ENCODE measurements around the gene KRT12.
"Not testable (repeated sequence)": the region's sequence is repeated elsewhere in the genome, so short reads cannot be mapped to it uniquely, and the experiment has no call there.

Gene KRT12

DNA sequence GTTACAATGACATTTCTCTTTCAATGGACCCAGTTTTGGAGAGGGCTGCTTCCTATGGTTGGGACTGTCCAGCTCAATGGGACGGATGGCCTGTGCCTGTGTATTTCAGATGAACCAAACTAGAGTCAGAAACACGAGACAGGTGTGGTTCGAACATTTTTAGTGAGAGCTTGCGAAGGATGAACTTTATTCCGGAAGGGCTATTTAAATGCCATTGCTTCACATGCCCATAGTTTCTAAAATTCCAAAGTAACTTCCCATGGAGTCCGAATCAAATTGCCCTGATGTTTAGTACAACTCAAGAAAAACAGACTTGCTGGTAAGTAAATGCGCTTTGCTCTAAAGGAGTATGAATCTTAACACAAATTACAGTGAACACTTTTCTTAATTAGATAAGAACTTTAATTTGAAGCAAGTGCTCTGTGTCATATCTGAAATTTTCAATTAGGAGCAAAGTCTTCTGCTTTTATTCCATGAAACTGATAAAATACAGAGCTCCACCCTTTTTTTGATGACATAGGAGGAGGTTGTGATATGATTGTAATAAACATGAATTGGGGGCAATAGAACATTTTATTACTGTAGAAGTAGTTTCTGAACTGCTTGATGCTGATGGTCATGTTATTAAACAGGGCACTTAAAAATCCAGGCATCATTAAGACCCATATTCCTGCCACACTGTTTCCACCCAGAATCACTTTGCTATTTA, 16.8 kb upstream of the KRT12 start:
- no peak for DNase-seq

DNA sequence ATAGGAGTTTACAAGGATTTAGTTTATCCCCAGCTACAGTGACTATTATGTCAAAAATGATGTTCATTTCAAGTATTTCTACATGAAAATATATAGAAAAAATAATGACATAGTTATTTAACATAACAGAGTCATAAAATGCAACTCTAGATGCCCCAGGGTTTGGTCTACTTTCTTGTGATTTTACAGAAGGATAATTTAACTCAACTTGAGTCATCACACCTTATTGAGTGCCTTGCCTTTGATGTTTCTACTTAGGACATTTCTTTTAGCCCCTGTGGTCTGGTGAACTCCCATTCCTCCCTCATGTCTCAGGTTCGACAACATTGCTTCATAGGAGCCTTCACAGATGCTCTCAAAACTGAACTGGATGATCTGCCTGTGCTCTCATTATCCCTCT, 16.0 kb upstream of the KRT12 start:
- DNase-seq = no peak

DNA sequence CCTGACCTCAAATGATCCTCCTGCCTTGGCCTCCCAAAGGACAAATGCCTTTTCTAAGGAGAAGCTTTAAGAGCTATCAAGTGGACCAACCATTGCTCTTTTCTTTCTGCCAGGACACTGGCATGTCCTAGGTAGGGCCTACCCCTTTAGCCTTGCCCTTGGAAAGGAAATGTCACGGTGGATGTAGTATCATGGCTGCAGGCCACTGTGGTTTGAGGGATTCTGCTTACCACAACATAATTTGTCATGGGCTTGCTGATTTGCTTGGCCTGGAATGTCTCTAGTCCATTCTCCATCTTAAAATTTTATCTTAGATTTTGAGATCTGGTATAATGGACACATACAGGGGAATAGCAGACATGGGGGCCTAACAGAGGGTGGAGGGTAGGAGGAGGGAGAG, 12.0 kb upstream of the KRT12 start:
- no peak for DNase-seq

DNA sequence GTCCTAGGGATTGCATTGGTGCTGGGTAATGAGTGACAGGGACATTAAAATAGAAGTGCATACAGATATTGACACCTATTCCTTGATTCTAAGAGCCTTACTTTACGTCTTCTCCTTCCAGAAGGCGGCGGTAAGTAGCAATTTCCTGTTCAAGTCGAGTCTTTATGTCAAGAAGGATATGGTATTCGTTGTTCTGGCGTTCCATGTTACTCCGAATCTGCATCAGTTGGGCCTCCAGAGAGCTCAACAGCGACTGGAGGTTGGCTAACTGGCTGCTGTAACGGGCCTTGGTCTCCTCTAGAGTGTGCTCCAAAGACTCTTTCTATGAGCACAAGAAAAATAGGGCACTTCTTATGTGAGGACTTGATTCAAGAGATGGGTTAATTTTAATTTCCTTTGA, 11.0 kb upstream of the KRT12 start:
- no peak for DNase-seq

DNA sequence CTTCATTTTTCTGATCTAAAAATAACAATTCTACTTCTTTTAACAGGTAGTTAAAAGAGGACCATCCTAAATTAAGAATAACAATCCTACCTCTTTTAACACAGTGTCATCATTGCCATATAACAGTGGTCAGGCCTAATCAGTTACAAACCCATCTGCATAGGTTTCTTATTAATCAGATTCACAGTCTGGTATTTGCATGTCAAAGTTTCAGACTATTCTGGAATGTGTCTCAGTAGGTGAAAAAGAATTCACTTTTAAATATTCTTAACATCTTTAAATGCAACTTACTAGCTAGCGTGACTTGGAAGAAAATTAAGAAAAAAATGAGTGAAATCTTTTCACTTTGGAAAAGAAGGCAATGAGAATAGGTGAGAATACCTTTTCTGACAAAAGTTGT, 6.8 kb upstream of the KRT12 start:
- no peak for DNase-seq

DNA sequence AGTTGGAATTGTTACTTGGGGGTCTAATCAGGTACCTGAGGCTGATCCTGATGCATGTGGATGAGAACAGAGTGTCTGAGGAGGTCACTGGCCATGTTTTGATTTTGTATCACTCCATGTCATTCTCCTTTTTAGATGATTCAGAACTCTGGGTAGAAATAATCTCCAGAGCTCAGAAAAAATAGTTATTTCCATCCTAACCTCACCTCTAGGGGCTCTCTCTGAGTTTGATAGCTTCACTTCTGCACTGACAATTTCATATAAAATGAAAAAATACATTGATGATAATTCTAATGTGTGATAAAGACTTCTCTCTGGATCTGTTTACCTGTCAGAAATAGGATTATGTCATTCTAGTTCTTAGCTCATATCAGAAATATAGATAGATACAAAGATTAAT, 6.2 kb upstream of the KRT12 start:
- no peak for DNase-seq

DNA sequence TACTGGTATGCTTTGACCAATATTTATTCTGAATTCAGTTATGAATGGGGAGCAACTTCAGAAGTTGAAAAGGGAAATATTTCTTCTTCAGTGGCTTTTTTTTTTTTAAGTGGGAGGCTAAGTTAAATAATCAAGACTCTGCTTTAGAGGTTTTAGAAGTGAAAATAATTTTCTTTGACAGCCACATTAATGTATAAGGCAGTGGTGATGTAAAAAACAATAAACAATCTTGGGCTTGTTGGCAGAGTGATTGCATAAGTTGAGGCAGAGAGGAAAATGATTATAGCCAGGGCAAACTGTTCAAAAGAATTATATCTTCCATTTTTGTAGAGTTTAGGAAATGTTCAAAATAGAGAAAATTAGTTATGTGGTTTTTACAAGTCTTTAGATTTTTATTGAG, 5.4 kb upstream of the KRT12 start:
- no peak for DNase-seq

DNA sequence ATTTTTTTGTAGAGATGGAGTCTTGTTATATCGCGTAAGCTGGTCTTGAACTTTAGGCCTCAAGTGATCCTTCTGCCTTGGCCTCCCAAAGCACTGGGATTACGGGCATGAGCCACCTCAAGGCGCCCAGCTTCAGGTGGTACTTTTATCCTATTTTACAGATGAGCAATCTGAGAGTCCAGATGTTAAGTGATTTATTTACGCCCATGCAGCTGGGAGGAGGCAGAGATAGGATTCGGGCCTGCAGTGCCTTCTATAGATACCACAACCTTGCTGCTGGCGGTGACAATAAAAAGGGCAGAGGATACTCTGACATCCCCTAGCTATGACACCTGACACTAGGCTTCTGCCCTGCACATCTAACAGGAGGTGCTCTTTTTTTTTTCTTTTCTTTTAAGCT, 4.3 kb upstream of the KRT12 start:
- DNase-seq = no peak

DNA sequence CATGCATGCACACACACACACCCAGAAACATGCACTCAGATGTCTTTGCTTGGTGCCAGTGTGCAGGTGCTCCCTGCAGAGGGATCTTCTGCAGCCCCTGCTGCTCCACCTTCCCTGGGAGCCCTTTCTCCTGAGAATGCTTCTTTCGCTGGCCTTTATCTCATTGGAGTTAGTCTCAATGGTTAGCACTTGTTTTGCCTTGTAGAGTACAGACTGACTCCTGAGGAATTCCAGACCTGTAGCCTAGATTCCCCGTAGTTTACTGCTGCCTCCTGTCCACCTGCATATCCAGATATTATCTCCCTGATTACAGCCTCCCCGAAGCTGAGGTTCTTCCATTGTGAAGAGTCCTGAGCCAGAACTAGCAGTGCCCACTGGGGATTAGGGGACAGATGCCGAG, 3.1 kb upstream of the KRT12 start:
- no peak for DNase-seq

DNA sequence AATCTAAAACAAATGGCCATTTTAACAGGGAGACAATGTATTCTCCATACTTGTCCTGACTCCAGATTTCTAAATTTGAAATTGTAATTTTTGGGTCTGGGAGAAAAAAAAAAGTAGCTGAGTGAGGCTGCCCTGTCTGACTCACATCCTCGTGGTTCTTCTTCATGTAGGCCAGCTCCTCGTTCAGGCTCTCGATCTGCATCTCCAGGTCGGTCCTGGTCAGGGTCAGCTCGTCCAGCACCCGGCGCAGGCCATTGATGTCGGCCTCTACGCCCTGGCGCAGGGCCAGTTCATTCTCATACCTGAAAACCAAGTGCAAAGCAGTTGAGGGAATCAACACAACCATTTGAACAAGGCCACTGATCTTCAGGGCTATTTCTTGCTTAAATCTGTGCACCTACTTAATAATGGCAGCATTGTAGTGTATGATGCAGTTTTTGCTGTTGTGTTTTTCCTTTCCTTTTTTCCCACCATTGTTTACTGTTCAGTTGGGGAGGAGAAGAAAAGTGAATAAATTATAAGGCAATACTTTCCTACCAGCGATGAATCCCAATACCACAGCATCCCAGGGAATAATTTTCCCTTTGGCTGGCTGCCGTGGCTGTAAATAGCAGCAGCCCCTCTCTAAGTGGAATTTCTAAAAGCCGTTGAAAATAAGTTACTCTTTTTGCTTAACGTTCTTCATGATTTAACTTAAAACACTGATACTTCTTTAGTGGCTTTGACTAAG, 2.2 kb downstream of the KRT12 start:
- no peak for DNase-seq

DNA sequence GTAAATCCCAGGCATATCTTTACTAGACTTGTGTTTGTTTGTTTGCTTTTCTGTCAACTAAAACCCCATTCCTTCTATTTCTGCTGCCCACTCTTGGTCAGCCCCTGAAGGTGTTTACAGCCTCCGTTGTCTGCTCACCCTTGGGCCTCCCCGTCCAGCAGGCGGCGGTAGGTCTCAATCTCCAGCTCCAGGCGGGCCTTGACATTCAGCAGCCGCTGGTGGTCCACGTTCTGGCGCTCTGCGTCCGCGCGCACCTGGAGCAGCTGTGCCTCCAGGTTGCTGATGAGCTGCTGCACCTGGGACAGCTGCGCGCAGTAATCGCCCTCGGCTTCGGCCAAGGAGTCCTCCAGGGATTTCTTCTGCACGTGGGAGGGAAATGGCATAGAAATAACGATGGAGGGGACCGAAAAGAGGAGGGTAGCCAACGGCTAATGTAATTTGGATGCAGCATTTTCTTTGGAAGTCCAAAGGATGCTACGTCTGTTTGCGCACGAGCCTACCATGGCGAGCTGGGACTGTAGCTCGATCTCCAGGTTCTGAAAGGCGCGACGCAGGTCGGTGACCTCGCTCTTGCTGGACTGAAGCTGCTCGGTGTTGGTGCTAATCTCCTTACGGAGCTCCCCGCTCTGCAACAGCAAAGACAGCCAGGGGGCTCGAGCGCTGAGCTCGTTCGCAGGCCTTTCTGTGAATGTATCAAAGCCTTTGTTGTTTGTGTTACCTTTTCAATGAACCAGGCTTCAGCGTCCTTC, 3.9 kb downstream of the KRT12 start:
- no peak for DNase-seq

DNA sequence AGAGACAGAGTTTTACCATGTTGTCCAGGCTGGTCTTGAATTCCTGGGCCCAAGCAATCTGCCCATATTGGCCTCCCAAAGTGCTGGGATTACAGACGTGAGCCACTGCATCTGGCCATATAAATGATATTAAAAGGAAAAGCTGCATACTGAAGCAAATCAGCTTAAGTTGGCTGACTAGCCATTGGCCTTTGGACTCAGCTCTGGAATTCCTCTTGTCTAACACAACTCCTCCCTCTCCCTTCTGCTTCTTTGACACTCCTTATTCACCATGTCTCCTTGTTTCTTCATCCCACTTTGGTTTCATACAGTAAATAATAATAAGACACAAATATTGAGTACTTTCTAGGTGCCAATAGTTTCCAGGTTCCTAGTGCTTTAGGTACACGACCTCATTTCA, 7.5 kb downstream of the KRT12 start:
- no peak for DNase-seq

DNA sequence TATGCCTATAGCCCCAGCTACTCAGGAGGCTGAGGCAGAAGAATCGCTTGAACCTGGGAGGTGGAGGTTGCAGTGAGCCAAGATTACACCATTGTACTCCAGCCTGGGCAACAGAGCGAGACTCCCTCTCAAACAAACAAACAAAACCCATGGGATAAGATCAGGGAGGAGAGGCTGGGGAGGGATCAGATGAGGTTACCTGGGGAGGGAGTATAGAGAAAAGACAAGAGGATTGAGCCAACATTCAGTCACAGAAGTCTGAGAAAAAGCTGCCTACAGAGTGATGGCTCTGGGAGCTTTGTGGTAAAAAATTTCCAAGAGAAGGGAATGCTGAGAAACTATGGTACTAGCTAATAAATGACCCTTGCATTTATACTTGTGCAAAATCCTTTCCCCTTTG, 8.4 kb downstream of the KRT12 start:
- DNase-seq = not testable (repeated sequence)

DNA sequence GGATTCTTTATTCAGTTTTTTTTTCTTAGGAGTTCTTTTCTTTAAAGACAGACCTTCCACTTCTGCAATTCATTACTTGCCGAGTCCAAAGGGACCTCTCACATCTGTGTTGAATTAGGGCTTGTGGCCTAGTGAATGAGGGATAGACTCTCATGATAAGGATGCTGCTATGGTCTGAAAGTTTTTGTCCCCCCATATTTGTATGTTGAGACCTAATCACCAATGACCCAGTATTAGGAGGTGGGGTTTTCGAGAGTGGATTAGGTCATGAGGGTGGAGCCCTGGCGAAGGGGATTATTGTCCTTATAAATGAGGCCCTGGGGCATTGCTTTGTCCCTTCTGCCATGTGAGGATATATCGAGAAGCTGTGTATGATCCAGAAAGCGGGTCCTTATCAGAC, 9.5 kb downstream of the KRT12 start:
- no peak for DNase-seq

DNA sequence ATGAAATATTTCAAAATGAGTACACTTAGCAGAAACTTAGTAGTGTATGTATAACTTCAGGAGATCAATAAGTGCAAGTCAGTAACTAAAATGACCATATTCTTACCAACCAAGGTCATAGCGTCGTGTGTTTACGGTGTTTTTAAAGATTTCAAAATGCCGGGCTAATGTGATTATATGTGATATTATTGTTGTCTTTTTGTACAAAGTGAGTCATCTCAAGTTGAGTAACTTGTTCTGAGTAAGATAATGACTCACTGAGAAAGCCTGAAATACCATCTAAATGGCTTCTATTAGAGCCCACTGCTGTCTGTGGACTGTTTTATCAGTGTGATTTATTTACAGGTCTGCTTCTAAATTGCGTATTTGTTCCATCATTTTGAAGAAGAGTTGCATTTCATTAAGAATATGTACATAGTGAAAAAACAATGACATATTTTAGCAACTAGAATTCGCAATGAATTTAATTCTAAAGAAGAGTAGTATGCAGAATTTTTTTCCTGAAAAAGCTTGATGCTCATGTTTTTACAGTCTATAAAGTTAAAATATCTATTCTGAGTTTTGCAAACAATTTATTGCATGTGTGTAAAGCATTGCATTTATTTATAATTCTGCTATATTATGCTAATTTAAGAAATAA, 12.7 kb downstream of the KRT12 start:
- DNase-seq = peak; percentile 11

DNA sequence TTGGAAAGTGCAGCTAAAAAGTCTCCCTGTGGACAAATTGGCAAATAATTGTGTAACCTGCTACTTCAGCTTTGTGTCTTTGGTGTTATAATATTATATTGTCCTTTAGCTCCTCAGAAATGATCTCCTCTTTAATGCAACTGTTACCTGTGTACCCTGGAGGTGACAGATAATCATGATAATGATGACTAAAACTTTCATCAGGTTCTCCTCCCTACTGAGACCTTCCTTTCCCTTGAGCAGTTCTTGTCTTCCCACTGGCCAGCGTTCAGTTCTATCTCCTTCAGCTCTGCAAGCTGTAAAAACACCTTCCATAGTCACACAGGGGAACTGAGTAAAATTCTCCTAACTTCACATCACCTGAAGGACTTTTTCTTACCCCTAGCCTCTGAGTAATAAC, 14.7 kb downstream of the KRT12 start:
- no peak for DNase-seq

DNA sequence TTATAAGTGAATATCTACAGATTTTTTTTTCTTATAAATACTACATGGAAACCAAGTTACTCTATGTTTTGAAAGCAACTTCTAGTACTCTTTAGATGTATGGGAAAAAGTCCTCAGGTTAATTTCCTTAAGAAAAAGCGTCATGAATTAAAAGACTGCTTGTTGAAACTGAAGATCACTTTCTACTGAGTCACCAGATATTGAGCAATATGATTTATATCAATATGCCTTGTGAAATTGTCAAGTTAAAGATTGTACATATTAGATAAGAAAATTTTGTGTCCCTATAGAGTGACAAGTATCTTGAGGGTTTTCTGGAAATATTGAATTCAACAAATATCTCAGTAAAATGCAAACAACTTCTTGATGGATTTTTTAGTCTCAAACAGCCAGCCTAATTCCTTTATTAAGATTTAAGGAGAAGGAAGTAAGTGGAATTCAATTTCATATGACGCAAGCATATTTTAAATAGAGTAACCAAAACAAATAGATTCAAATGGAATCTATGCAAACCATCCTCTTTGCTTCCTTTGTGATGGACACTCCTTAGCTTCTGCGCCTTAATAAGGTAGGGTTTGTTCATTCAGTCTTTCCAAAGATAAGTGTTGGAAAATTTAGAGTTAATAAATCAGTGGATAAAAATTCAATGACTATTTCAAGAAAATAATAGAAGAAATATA, 16.6 kb downstream of the KRT12 start:
- no peak for DNase-seq

DNA sequence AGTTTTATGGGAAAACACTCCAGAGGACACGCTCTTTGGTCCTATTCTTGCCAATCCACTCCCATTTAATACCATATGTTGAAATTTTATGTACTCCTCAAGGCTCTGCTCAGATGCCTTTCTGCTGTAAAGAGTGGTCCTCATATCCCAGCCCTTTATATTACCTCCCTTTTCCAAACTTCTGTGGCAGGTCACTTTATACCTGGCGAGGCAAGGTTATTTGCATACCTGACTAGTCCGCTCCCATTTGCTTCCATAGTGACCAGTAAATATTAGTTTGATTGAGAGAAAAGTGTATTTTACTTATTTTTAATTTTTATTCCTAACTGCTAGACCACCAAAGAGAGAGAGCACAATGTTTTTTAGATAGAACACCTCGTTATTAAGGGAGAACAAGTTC, 17.3 kb downstream of the KRT12 start:
- no peak for DNase-seq

DNA sequence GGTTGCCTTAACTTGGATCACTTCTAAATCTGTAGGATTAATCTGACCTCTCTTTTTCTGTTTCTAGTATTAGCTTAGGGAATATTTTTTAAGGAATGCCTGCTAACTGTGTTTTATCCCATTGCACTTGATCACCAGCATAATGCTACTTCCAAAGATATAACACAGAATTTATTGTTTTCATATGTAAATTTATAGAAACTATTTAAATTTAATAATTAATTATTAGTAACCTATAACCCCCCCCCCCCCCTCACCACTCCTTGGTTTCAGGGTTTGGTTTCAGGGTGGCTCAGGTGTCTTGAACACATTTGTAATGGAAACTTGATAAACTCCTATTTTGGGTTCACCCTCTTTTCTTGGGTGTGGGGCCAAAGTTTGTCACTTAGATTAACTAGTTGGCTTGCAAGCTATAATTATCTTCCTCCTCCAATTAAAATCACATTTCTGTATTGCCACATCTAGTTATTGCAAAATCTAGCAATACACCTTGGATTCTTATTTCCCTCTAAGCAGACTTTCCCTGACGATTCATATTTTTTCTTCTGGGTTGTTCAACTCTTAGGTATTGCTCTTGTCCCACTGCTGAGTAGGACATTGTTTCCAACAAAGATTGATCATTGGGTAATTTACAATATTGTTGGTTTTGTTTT, 18.3 kb downstream of the KRT12 start:
- DNase-seq = no peak

DNA sequence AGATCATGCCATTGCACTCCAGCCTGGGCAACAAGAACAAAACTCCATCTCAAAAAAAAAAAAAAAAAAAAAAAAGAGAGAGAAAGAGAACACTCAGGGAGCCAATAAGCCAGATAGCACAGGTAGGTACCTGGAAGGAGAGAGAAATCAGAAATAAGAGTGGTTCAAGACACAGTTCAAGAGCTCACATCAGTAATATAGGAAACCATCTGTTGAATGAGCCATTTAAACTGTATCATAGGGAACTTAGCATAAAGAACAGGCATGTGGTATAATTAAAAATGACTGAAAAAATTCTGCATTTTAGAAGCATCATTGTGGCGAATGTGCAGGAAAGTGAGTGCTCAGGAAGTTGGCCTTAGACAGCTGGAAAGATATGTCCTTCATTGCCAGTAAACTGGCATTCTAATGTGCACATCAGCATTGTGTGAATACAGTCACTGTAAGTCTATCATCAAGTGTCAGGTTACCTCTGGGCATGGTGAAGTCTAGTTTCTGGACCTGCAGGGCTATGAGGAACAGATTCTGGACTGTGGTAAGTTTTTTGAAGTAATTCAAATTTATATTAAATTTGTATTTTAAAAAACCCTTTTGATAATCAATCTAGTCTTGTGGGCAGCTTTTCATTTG, 20.4 kb downstream of the KRT12 start:
- DNase-seq = no peak

DNA sequence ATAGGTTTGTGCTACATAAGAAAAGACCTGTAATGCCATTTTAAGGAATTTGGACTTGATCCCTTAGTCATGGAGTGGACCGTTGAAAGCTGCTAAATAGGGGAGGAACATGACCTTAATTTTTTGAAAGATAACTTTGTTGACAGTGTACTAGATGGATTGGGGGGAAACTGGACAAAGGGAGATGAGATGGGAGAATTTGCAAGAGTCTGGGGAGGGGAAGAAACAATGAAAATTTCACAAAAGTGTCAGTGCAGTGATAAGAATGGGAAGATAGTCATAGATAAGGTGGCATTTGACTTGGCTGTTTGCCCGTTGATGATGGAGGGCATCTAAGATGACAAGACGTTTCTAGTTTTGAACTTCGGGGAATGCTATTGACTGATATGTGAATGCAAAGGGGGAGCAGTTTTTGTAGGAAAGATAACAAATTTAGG, 22.3 kb downstream of the KRT12 start:
- no peak for DNase-seq

DNA sequence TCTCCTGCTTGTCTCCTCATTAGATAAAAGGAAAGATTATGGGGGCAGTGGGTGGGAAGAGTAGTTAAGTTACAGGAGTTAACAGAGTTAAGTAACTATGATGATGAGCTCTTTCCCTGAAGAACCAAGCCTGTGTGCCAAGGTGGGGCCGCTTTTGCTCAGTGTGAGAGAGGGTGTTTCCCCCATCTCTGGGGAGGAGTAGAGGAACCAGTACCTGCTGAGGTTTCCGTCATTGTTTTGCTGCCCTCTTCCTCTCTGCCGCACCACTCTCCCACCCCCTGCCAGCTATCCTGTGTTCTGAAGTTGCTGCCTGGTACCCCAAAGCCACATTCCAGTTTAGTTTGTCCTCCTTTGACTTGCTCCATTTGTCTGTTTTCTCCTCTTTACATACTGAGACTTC, 23.8 kb downstream of the KRT12 start:
- no peak for DNase-seq

Measured in activated CD4-positive, alpha-beta T cell treated with anti-CD3 and anti-CD28 coated beads, Interleukin-10, Interleukin-2, amounts not matched to agents 100 ng/mL and 50 ng/mL, durations not matched to agents 16 hours and 8 hours (primary cell).